Ovary (tissue), 3 donors: ENCODE results near the gene BRSK2.

Experiments used
- CTCF ChIP-seq, 3 donors: fragments of 450-650 bp in 2 of 3; fragments of 200-600 bp in 1 of 3; IDR thresholded peaks; one replicate each; pipeline versions ENCODE4 v1.5.1 to v1.8.0; 2016 to 2022; ENCODE audit warnings: antibody characterized with exemption in 3 of 3, mild to moderate bottlenecking in 1 of 3
- EP300 ChIP-seq: sonication (generic); formaldehyde crosslinking; IDR thresholded peaks from one replicate; pipeline ENCODE4 v1.6.1; 2017; ENCODE audit warnings: antibody characterized with exemption
- POLR2A ChIP-seq: fragments of 450-650 bp; IDR thresholded peaks from one replicate; pipeline ENCODE4 v1.6.1; 2017; ENCODE audit warnings: antibody characterized with exemption, mild to moderate bottlenecking, moderate library complexity
- donor health status: DM: no; HTN: no; CAD: no.

GRCh38 chr11:1460396-1460985 lies 70.8 kb downstream of the BRSK2 start:
- peak; percentile 59 for TF ChIP-seq POLR2A
- TF ChIP-seq CTCF (IDR thresholded peaks at IDR 0.05): no peak
- peak; percentile 58 for TF ChIP-seq EP300
